ENCODE results near the gene CEP95. TPM values are rescaled to one million over a fixed set of nuclear protein-coding genes. Genes with fewer than 3 reads are reported as not detected.

CEP95 gene
- total and polyA plus RNA-seq, 9 donors, result 44.5 to 87.2 (median 63.3) TPM

DNA sequence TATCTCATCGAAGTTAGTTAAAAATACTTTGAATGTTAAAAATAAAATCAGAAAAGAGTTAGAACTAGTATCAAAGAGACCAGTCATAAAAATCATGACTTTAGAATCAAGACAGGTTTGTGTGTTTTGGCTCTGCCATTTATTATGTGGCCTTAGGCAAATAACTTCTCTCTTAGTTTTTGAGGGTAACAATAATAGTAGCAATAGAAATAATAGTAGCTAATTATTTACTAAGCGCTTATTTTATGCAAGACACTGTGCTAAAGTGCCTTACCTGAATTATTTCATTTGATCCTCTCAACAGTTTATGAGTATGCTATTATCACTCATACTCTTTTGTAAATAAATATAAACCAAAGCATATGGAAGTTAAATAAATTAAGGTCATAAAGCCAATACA is 78.4 kb downstream of the CEP95 start:
- Histone ChIP-seq H3K27me3 (no peaks in the 10 kb centered on the region), H3K4me1 (ENCODE audit: insufficient read depth) (no peaks in the 10 kb centered on the region), H3K36me3 (no peaks in the 10 kb centered on the region), H3K27ac (no peak overlapping the region), H3K4me3 (no peak overlapping the region), H3K9me3 (no peaks in the 10 kb centered on the region)
- no peak for DNase-seq
- WGBS, 3 donors, result 96 to 99% (median 96%) methylated on average over 2 of the region's 2 CpGs
- intact Hi-C loops (cut with DNase I), result no loop called here
- TF ChIP-seq EP300 (IDR thresholded peaks at IDR 0.05) (no peak), POLR2A (IDR thresholded peaks at IDR 0.05) (no peak), CTCF (IDR thresholded peaks at IDR 0.05) (no peak)

Small RNA genes within 50 kb of the gene (microRNA-seq; reads per million reads assigned to microRNA genes)
- gene MIR3064 (0.71 to 2.2 (median 1.9) reads per million in 3 donors), gene MIR5047 (0 reads per million in 3 donors)

Small RNA genes within 50 kb of the gene (small RNA-seq; reads per million reads assigned to genes)
- gene AC009994.1, result not detected
- not detected for gene ATP5MFP4

Other genes starting within 250 kb of the CEP95 start
- 10 to 100 TPM; 20.9 to 36.7 (median 31.7) TPM for gene TEX2, start 243.7 kb upstream of the CEP95 start, total RNA-seq
- 10 to 100 TPM; 13.9 to 31.4 TPM for gene TEX2, start 243.7 kb upstream of the CEP95 start, polyA plus RNA-seq
- gene PECAM1, start 116.1 kb upstream of the CEP95 start, total RNA-seq, result 10 to 100 TPM; 11.9 to 78.0 (median 19.9) TPM
- gene PECAM1, start 116.1 kb upstream of the CEP95 start, polyA plus RNA-seq, result 100 to 1,000 TPM in 1 of 2 donors, 10 to 100 TPM in 1; 17.4 to 190 TPM
- 10 to 100 TPM in 1 of 7 donors, 1 to 10 TPM in 6; 2.3 to 16.4 (median 6.8) TPM for gene MILR1, start 57.9 kb upstream of the CEP95 start, total RNA-seq
- gene MILR1, start 57.9 kb upstream of the CEP95 start, polyA plus RNA-seq, result 10 to 100 TPM in 1 of 2 donors, 1 to 10 TPM in 1; 2.0 to 13.1 TPM
- gene POLG2, start 9.9 kb upstream of the CEP95 start, total RNA-seq, result 10 to 100 TPM; 13.6 to 21.3 (median 17.6) TPM
- gene POLG2, start 9.9 kb upstream of the CEP95 start, polyA plus RNA-seq, result 10 to 100 TPM in 1 of 2 donors, 1 to 10 TPM in 1; 8.7 to 13.3 TPM
- 100 to 1,000 TPM; 438 to 750 (median 559) TPM for gene DDX5, start 688 bp upstream of the CEP95 start, total RNA-seq
- 100 to 1,000 TPM; 372 to 633 TPM for gene DDX5, start 688 bp upstream of the CEP95 start, polyA plus RNA-seq
- 10 to 100 TPM; 16.4 to 29.0 (median 24.6) TPM for gene SMURF2, start 155.3 kb downstream of the CEP95 start, total RNA-seq
- gene SMURF2, start 155.3 kb downstream of the CEP95 start, polyA plus RNA-seq, result 10 to 100 TPM in 1 of 2 donors, 1 to 10 TPM in 1; 9.9 to 18.4 TPM

Measured in ovary (tissue), 9 donors.